K562 (cell line): ENCODE measurements around the gene HSD3B7. TPM values are rescaled to one million over a fixed set of nuclear protein-coding genes. Genes with fewer than 3 reads are reported as not detected.

ENCODE experiments used
- CREB3 ChIP-seq: fragments of 450-650 bp; conservative IDR thresholded peaks from 2 replicates; pipeline ENCODE4 v1.6.1; 2016; ENCODE audit warnings: missing genetic modification characterization, low read depth, mild to moderate bottlenecking, missing compliant biosample characterization, moderate library complexity
- CTCFL ChIP-seq: IDR thresholded peaks from 2 replicates; pipeline ENCODE4 v1.6.1; 2011; ENCODE audit warnings: borderline replicate concordance, low read depth, mild to moderate bottlenecking, moderate library complexity, low read length; ENCODE audit not compliant: insufficient read depth, poor library complexity, severe bottlenecking
- E2F5 ChIP-seq: sonication (generic); formaldehyde crosslinking; IDR thresholded peaks from 2 replicates; pipeline ENCODE4 v1.8.0; 2022; ENCODE audit warnings: mild to moderate bottlenecking, missing genetic modification reagents
- HMG20A ChIP-seq: fragments of 450-650 bp; formaldehyde crosslinking; conservative IDR thresholded peaks from 2 replicates; pipeline ENCODE4 v1.4.0; 2020; ENCODE audit warnings: mild to moderate bottlenecking, mixed read lengths
- KDM5B ChIP-seq: fragments of 200-600 bp; sonication (generic); IDR thresholded peaks from 2 replicates; pipeline ENCODE4 v1.6.1; 2012; ENCODE audit warnings: low read depth, mild to moderate bottlenecking, moderate library complexity, low read length, control low read depth, inconsistent platforms; ENCODE audit not compliant: insufficient replicate concordance
- NCOA6 ChIP-seq: fragments of 450-650 bp; IDR thresholded peaks from 2 replicates; pipeline ENCODE4 v1.6.1; 2017; ENCODE audit warnings: mild to moderate bottlenecking
- NFE2 ChIP-seq: IDR thresholded peaks from 2 replicates; pipeline ENCODE4 v1.6.1; 2014; ENCODE audit warnings: antibody characterized with exemption, low read depth
- SMAD4 ChIP-seq: fragments of 250-450 bp; sonication (Bioruptor Pico); conservative IDR thresholded peaks from 2 replicates; pipeline ENCODE4 v1.8.0; 2021; ENCODE audit warnings: inconsistent platforms, mild to moderate bottlenecking, moderate library complexity
- TFE3 ChIP-seq: fragments of 450-650 bp; formaldehyde crosslinking; IDR thresholded peaks from 2 replicates; pipeline ENCODE4 v1.4.0; 2020; ENCODE audit warnings: mild to moderate bottlenecking, mixed read lengths
- ZBED1 ChIP-seq: IDR thresholded peaks from 2 replicates; pipeline ENCODE4 v1.6.1; 2014
- ZNF324 ChIP-seq: fragments of 250-450 bp; sonication (Bioruptor Pico); IDR thresholded peaks from 2 replicates; pipeline ENCODE4 v1.4.0; 2020; ENCODE audit warnings: mild to moderate bottlenecking
- ZNF740 ChIP-seq, 3 experiments: fragments of 200-800 bp in 1 of 3; sonication (Bioruptor generic) in 1 of 3; sonication (generic) in 1 of 3; formaldehyde crosslinking in 1 of 3; IDR thresholded peaks; 2 replicates each; pipeline versions ENCODE4 v1.6.1 to v1.8.0; 2016 to 2022; ENCODE audit warnings: mild to moderate bottlenecking in 2 of 3, missing compliant biosample characterization in 2 of 3, missing genetic modification characterization in 2 of 3, missing genetic modification reagents in 1 of 3
- polyA plus RNA-seq, 8 experiments: library from polyadenylated mRNA; depleted of rRNA in 4 of 8; stranded (reverse) in 5 of 8; unstranded in 3 of 8; fragments of >200 nt; fragmentation: Nextera tagmentation in 2 of 8; fragmentation: Illumina TruSeq in 1 of 8; extraction: Ambion mirVana in 2 of 8; extraction: Trizol in 1 of 8; gene quantifications; 2 replicates each; pipeline versions ENCODE4 v1.2.1 to v1.2.3, GENCODE V29; 2011 to 2014; ENCODE audit warnings: inconsistent platforms in 1 of 8, missing spikeins in 1 of 8
- total RNA-seq, 7 experiments: library from RNA; depleted of rRNA in 6 of 7; stranded (reverse); fragments of >200 nt in 6 of 7; fragmentation: Illumina TruSeq in 2 of 7; extraction: Trizol in 2 of 7; gene quantifications; 2 replicates each; pipeline versions ENCODE4 v1.2.1 to v1.2.3, GENCODE V29; 2011 to 2021; ENCODE audit warnings: low replicate concordance in 1 of 7

Gene HSD3B7
- total and polyA plus RNA-seq, 9 of the 15 experiments (the other 6 are each of a cell fraction or from before 2014, with no cell fraction given) = 5.4 to 49.1 (median 23.0) TPM

GRCh38 chr16:30957456-30958174 is 27.4 kb upstream of the HSD3B7 start, which contains the start of gene SETD1A (continued):
- TF ChIP-seq TFE3 (CRISPR knock-in tag) (no peak), CREB3 (no peak), SMAD4 (CRISPR knock-in tag) (peak; percentile 74), CTCFL (no peak), ZBED1 (no peak), HMG20A (CRISPR knock-in tag) (no peak), ZNF324 (CRISPR knock-in tag) (no peak), E2F5 (no peak), NCOA6 (no peak), KDM5B (peak; percentile 24), NFE2 (no peak), ZNF740 (CRISPR knock-in tag; IDR thresholded peaks at IDR 0.05) (peak; percentile 99), ZNF740 (tag; IDR thresholded peaks at IDR 0.05) (peak in 1 of 2 experiments; percentile 99; a peak in 2 of 4 replicates)
